ENCODE data around the gene GOLGA1.

GOLGA1 gene

GRCh38 chr9:124878021-124878420 is 62.9 kb downstream of the GOLGA1 start:
- Mint-ChIP-seq H3K9me3 (no peaks in the 10 kb centered on the region), H3K4me3 (no peak overlapping the region), H3K27me3 (no peaks in the 10 kb centered on the region), H3K27ac (no peak overlapping the region), H3K4me1 (peaks cover 32% of the 10 kb centered on the region)
- ATAC-seq (no peak), DNase-seq (no peak)

- no peak for DNase-seq
- Mint-ChIP-seq H3K27ac (no peak overlapping the region), H3K27me3 (no peaks in the 10 kb centered on the region), H3K4me1 (peaks cover 40% of the 10 kb centered on the region), H3K9me3 (no peaks in the 10 kb centered on the region), H3K4me3 (no peak overlapping the region)
- ATAC-seq: no peak
Observed at GRCh38 chr9:124877021-124877782, 63.7 kb downstream of the GOLGA1 start.

- ATAC-seq (no peak), DNase-seq (no peak)
- no peak overlapping the region for H3K4me3 Mint-ChIP-seq
- H3K9me3 Mint-ChIP-seq: no peaks in the 10 kb centered on the region
- H3K27me3 Mint-ChIP-seq: no peaks in the 10 kb centered on the region
- H3K27ac Mint-ChIP-seq: peak overlapping the region in 1 of 2 donors; percentile 59
- H3K4me1 Mint-ChIP-seq: peaks cover 57% of the 10 kb centered on the region
Observed at GRCh38 chr9:124875501-124875900, 65.4 kb downstream of the GOLGA1 start.

- Mint-ChIP-seq H3K27me3 (no peaks in the 10 kb centered on the region), H3K4me1 (peaks cover 63% of the 10 kb centered on the region), H3K27ac (peak overlapping the region in 1 of 2 donors; percentile 92), H3K4me3 (peak overlapping the region; percentile 92 to 99), H3K9me3 (no peaks in the 10 kb centered on the region)
- no peak for ATAC-seq
- no peak for DNase-seq
Observed at GRCh38 chr9:124873664-124874063, 67.2 kb downstream of the GOLGA1 start.

GRCh38 chr9:124871156-124871561 is 69.7 kb downstream of the GOLGA1 start:
- no peak for ATAC-seq
- H3K4me3 Mint-ChIP-seq: peak overlapping the region; percentile 92 to 99
- H3K4me1 Mint-ChIP-seq: peaks cover 77% of the 10 kb centered on the region
- DNase-seq: no peak
- peak overlapping the region; percentile 98 to 99 for H3K27ac Mint-ChIP-seq
- no peaks in the 10 kb centered on the region for H3K27me3 Mint-ChIP-seq
- H3K9me3 Mint-ChIP-seq: no peaks in the 10 kb centered on the region

- H3K27me3 Mint-ChIP-seq: no peaks in the 10 kb centered on the region
- peak overlapping the region; percentile 92 to 99 for H3K4me3 Mint-ChIP-seq
- H3K9me3 Mint-ChIP-seq: no peaks in the 10 kb centered on the region
- DNase-seq (peak in 1 of 2 donors; percentile 38), ATAC-seq (peak; percentile 3)
- H3K27ac Mint-ChIP-seq: peak overlapping the region; percentile 98 to 99
- peaks cover 76% of the 10 kb centered on the region for H3K4me1 Mint-ChIP-seq
Observed at GRCh38 chr9:124870723-124871122, 70.2 kb downstream of the GOLGA1 start.

GRCh38 chr9:124869986-124870560 is 70.8 kb downstream of the GOLGA1 start:
- peak overlapping the region; percentile 92 to 99 for H3K4me3 Mint-ChIP-seq
- H3K27ac Mint-ChIP-seq: peak overlapping the region; percentile 98 to 99
- H3K4me1 Mint-ChIP-seq: peaks cover 70% of the 10 kb centered on the region

GRCh38 chr9:124869466-124869985 is 71.4 kb downstream of the GOLGA1 start:
- Mint-ChIP-seq H3K9me3 (no peaks in the 10 kb centered on the region), H3K4me1 (peaks cover 64% of the 10 kb centered on the region), H3K27ac (peak overlapping the region; percentile 98 to 99), H3K4me3 (peak overlapping the region; percentile 92 to 99), H3K27me3 (no peaks in the 10 kb centered on the region)
- ATAC-seq (peak; percentile 25), DNase-seq (peak in 1 of 2 donors; percentile 62)

More at GRCh38 chr9:124869986-124870560, 70.8 kb downstream of the GOLGA1 start:
- peak; percentile 86 for ATAC-seq
- DNase-seq: peak; percentile 85 to 95
- no peaks in the 10 kb centered on the region for H3K27me3 Mint-ChIP-seq
- no peaks in the 10 kb centered on the region for H3K9me3 Mint-ChIP-seq

GRCh38 chr9:124868511-124869465 is 72.1 kb downstream of the GOLGA1 start:
- peak overlapping the region; percentile 92 to 99 for H3K4me3 Mint-ChIP-seq
- H3K9me3 Mint-ChIP-seq: no peaks in the 10 kb centered on the region
- DNase-seq (peak; percentile 93), ATAC-seq (peak; percentile 71)
- no peaks in the 10 kb centered on the region for H3K27me3 Mint-ChIP-seq
- H3K27ac Mint-ChIP-seq: peak overlapping the region; percentile 99
- peaks cover 59% of the 10 kb centered on the region for H3K4me1 Mint-ChIP-seq

GRCh38 chr9:124863371-124863871 is 77.5 kb downstream of the GOLGA1 start:
- ATAC-seq: no peak
- no peaks in the 10 kb centered on the region for H3K27me3 Mint-ChIP-seq

GRCh38 chr9:124861342-124862229 is 79.3 kb downstream of the GOLGA1 start, which contains the start of the genes ARPC5L and RPL35:
Gene ARPC5L (plus strand): TSS chr9:124862130. CDS start chr9:124869291, 7,161 bp downstream.
Gene RPL35 (minus strand): TSS chr9:124861957. CDS start chr9:124861912, 45 bp downstream.
- H3K27ac Mint-ChIP-seq: peak within 1 kb of the TSS; percentile 97 to 99
- H3K4me1 Mint-ChIP-seq: peaks cover 48% of the 10 kb centered on the region
- no peaks in the 10 kb centered on the region for H3K27me3 Mint-ChIP-seq
- peak within 1 kb of the TSS; percentile 83 to 94 for H3K4me3 Mint-ChIP-seq
- DNase-seq (peak; percentile 95 to 96), ATAC-seq (peak; percentile 97)
- H3K9me3 Mint-ChIP-seq: no peaks in the 10 kb centered on the region

More at GRCh38 chr9:124863371-124863871, 77.5 kb downstream of the GOLGA1 start:
- Mint-ChIP-seq H3K4me1 (peaks cover 47% of the 10 kb centered on the region), H3K4me3 (peak overlapping the region in 1 of 2 donors; percentile 47), H3K27ac (no peak overlapping the region), H3K9me3 (no peaks in the 10 kb centered on the region)
- no peak for DNase-seq

- no peak for DNase-seq
- Mint-ChIP-seq H3K4me3 (peak overlapping the region; percentile 83 to 94), H3K27ac (peak overlapping the region; percentile 97 to 99), H3K9me3 (no peaks in the 10 kb centered on the region), H3K4me1 (peaks cover 47% of the 10 kb centered on the region), H3K27me3 (no peaks in the 10 kb centered on the region)
- no peak for ATAC-seq
Observed at GRCh38 chr9:124860582-124861341, 80.1 kb downstream of the GOLGA1 start.

- DNase-seq: no peak
- peak overlapping the region; percentile 83 to 94 for H3K4me3 Mint-ChIP-seq
- H3K9me3 Mint-ChIP-seq: no peaks in the 10 kb centered on the region
- peaks cover 47% of the 10 kb centered on the region for H3K4me1 Mint-ChIP-seq
- peak overlapping the region; percentile 97 to 99 for H3K27ac Mint-ChIP-seq
- H3K27me3 Mint-ChIP-seq: no peaks in the 10 kb centered on the region
- no peak for ATAC-seq
Observed at GRCh38 chr9:124859803-124860581, 80.9 kb downstream of the GOLGA1 start.

All from stimulated activated naive CD8-positive, alpha-beta T cell treated with anti-CD3 and anti-CD28 coated beads, Interleukin-15, amount 100 ng/mL, for 72 hours (primary cell).